Cardiac fibroblast (primary cell): ENCODE results near the gene AFG1L.
A peak's percentile ranks its signal among the peaks of the same experiment; 100 is the strongest.
"Not testable (repeated sequence)": the region's sequence is repeated elsewhere in the genome, so short reads cannot be mapped to it uniquely, and the experiment has no call there.

ENCODE experiments used
- DNase-seq, 2 donors: peaks; one replicate each; pipeline versions ENCODE4 v3.0.0 to v3.0.0-alpha.2; 2010; ENCODE audit warnings: low read depth in 2 of 2
- H3K4me3 ChIP-seq, 2 donors: replicated peaks in 1 of 2; 1 replicate in 1 of 2; 2 replicates in 1 of 2; pipeline ENCODE4 v1.5.1; 2011; ENCODE audit warnings: low read depth in 2 of 2, low read length in 2 of 2, mild to moderate bottlenecking in 2 of 2, moderate library complexity in 1 of 2
- TF ChIP-seq, protein P1 (sequence below): IDR thresholded peaks from one replicate; pipeline ENCODE4 v1.5.1; 2011; ENCODE audit warnings: low read depth, mild to moderate bottlenecking, low read length, inconsistent platforms

AFG1L gene

DNA sequence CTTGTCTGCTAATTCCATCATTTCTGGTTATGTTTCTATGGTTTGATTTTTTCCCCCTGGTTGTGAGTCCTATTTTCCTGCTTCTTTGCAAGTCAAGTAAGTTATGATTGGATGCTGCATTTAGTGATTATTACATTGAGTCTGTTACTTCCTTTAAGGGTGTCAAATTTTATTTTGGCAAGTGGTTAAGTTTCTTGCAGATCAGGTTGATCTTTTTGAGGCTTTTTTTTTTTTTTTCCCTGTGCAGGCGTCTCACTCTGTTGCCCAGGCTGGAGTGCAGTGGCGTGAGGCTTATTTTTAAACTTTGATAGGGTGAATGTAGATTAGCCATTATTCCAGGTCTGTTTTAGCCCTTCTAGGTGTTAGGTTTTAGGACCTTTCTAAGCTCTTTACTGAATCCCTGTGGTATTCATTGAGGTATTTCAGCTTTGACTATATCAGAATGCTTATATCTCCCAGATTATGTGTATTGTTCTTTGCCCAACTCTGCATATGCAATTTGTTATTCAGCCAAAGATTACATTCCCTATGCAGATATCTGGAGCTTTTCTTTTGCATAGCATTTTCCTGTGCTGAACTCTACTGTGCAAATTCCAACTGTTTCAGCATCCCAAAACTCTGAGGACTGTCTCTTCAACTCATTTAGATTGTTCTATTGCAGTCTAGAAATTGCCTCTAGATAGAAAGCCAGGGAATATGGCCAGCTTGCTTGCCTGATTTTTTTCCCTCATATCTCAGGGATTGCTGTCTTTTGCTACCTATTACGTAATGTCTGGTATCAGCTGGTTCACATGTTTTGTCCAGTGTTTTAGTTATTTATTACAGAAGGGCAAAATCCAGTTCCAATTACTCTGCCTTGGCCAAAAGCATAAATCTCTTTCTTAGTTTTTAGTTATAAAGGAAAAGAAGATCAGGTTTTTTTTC is 113.3 kb downstream of the AFG1L start:
- TF ChIP-seq, protein P1, sequence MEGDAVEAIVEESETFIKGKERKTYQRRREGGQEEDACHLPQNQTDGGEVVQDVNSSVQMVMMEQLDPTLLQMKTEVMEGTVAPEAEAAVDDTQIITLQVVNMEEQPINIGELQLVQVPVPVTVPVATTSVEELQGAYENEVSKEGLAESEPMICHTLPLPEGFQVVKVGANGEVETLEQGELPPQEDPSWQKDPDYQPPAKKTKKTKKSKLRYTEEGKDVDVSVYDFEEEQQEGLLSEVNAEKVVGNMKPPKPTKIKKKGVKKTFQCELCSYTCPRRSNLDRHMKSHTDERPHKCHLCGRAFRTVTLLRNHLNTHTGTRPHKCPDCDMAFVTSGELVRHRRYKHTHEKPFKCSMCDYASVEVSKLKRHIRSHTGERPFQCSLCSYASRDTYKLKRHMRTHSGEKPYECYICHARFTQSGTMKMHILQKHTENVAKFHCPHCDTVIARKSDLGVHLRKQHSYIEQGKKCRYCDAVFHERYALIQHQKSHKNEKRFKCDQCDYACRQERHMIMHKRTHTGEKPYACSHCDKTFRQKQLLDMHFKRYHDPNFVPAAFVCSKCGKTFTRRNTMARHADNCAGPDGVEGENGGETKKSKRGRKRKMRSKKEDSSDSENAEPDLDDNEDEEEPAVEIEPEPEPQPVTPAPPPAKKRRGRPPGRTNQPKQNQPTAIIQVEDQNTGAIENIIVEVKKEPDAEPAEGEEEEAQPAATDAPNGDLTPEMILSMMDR = no peak
- peak; percentile 9 to 65 for DNase-seq
- H3K4me3 ChIP-seq = no peak overlapping the region

DNA sequence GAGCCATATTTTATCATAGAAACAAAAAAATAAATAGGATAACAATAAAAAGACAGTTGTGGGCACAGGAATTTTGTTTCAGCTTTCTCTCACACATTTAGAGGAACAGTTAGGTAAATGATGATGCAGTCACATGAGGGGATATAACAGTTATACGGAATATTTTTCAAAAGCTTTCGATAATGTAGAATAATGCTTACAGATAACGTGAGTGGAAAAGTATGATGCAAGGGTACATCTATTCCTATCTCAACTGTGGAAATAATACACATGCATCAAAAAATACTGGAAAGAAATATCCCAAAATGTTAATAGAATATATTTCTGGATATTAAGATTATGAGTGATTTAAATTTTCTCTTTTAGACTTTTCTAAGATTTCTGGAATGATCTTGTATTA is 114.0 kb downstream of the AFG1L start:
- TF ChIP-seq, protein P1 = no peak
- no peak overlapping the region for H3K4me3 ChIP-seq
- no peak for DNase-seq

DNA sequence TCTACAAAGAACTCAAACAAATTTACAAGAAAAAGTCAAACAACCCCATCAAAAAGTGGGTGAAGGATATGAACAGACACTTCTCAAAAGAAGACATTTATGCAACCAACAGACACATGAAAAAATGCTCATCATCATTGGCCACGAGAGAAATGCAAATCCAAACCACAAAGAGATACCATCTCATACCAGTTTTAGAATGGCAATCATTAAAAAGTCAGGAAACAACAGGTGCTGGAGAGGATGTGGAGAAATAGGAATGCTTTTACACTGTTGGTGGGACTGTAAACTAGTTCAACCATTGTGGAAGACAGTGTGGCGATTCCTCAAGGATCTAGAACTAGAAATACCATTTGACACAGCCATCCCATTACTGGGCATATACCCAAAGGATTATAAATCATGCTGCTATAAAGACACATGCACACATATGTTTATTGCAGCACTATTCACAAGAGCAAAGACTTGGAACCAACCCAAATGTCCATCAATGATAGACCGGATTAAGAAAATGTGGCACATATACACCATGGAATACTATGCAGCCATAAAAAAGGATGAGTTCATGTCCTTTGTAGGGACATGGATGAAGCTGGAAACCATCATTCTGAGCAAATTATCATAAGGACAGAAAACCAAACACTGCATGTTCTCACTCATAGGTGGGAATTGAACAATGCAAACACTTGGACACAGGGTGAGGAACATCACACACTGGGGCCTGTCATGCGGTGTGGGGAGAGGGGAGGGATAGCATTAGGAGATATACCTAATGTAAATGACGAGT is 121.4 kb downstream of the AFG1L start:
- H3K4me3 ChIP-seq, DNase-seq: not testable (repeated sequence)

DNA sequence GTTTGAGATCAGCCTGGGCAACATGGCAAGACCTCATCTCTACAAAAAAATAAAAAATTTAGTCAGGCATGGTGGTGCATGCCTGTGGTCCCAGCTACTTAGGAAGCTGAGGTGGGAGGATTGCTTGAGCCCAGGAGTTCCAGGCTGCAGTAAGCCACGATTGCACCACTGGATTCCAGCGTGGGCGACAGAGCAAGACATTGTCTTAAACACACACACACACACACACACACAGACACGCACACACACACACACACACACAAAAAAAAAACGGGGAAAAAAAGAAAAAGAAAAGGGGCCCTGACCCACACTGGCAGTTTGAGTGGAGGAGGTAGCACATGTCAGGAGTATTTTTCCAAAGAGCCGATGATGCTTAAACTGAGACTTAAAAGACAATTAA is 122.2 kb downstream of the AFG1L start:
- TF ChIP-seq, protein P1 = no peak

DNA sequence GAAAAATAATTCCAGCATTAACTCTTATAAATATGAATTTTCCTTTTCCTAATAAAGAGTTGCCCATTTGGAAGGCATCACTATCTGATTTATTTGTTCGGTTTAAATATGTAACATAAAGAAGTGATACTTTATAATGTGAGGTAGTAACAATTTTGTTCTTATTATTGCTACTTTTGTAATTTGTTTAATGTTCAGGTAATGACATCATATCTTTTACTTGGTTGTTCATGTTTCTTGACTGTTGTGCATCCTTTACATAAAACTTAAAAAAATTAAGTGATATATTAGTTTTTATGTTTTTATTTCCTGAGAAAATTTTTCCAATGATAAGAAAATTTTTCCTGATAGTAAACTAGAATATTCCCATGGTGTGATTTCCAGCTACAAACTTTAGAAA is 124.6 kb downstream of the AFG1L start:
- TF ChIP-seq, protein P1 = no peak
- no peak for DNase-seq

More for the DNA sequence above, 122.2 kb downstream of the AFG1L start:
- DNase-seq = peak; percentile 25 to 30
- no peak overlapping the region for H3K4me3 ChIP-seq

DNA sequence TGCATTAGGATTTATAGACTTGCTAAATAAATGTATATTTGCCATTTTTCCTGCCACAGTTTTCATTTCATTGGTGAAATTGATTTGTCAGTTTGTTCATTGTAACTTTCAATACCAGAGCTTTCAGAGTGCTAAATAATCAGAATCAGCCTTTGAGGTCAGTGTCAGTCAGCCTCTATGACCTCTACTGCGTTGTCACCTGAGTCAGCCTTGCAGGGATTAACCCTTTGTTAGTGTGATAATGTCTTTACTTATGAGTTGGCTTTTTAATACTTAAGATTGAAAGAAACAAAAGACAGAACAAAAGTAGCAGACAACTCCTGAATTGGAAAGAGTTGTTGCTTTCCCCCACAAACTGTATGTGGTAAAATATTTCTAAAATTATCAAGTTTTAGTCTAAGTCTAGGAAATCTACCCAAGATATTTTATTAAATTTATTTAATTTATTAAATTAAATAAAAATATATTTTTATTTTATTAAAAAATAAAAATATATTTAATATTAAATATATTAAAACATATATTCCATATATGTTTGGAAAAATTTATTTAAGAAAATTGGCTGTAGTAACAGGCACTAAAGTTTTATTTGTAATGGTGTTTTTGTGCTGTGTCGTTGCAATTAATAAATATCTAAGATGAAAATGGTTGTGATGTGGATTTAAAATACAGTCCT is 125.2 kb downstream of the AFG1L start:
- no peak overlapping the region for H3K4me3 ChIP-seq
- TF ChIP-seq, protein P1 = no peak
- no peak for DNase-seq

More for the DNA sequence above, 124.6 kb downstream of the AFG1L start:
- H3K4me3 ChIP-seq = no peak overlapping the region
